Activated T-cell treated with anti-CD3 and anti-CD28 coated beads for 48 hours (primary cell): Measurements from ENCODE around the gene SETMAR.

Source experiments
- DNase-seq: peaks from one replicate; pipeline ENCODE4 v3.0.0-alpha.2; 2020; ENCODE audit warnings: low read depth

SETMAR gene

DNA sequence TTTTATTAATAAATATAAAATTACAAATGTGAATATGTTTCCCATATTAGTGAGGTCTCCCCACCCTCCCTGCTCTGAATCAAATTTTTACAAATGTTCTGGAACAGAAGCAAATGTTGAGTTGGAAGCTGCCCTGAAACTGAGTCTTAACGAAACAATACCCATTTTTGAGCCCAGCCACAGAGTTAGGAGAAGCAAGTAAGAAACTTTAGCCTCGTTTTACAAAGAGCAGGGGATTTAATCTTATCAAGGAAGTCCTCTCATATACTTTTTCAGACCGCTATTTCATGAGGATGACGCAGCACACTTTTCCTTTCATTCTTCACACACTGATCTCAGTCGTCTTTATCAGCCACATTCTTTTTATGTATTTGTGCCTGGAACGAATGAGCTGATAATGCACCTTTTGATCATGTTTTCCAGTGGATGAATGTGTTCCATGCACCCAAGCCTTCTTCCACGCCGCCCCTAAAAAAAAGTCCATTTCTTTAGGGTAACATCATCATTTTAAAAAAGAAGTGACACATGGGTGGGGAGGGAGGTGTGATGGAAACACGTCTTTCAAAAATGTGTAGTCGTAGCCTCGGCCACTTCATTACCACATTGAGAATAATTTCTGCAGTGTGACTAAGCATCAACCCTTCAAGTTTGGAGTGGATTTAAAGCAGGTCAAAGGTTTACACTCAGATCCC is 48.1 kb downstream of the SETMAR start:
- DNase-seq, result peak; percentile 21

DNA sequence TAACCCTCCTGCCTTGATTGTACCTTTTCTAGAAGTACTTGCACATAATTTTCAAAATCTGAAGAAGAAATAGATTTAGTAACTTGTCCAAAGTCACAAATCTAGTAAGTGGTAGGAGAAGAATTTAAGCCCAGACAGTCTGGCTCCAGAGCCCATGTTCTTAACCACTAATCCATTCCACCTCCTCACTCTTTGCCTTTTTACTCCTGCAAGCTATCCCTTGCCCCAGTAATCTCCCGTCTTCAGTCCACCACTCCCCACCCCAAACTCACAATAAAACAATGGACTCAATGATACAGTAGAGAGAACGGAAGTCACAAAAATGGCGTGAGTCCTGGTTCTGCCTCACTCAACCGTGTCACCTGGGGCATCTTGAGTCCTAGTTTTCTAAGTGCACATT is 48.7 kb downstream of the SETMAR start:
- DNase-seq, result no peak

DNA sequence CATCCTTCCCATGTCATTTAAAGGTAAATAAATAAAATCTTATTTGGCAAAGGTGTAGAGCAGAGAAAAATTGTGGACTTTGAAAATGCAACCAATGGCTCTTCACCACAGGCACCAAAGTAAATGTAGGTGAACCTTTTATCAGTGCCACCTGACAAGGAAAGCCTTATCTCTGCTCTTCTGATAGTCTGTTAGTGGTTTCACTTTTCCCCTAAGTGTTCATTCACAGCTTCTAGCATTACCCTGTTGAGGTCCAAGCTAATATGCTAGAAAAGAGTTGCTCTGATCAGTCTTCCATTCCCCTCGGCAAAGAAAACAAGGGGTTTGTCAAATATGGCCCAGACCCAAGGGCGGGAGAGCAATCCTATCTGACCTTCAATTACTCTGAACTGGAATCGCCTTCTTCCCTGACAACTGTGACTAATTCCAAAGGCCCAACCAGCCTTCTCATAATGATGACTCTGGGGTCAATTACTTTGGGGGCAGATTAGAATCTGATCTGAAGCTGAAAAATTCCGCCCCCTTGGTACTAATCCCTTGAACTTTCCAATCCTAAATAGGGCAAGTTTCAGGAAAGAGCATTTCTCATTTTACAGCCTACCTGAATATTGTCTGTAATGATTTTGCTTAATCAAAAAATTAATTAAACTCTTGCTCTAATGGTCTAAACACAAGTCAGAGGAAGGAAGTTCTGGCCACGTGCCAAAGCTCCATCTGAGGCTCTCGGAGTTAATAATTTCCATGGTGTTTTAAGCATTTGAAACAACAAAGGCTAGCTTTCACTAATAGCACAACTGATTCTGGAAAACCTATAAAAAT is 52.4 kb downstream of the SETMAR start:
- no peak for DNase-seq

DNA sequence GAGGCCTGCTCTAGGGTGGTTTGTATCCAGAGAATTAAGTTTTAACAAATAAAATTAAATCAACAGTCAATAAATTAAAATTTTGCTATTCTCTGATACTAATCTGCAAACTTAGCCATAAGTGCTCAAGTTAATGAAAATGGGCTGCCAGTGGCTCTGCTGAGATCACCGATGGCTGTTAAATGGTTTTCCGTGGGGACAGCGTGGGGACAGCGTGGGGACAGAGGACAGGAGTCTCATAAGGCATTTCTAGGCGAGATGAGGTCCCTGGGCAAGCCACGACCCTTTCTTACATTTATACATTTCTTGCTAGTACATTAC is 53.0 kb downstream of the SETMAR start:
- no peak for DNase-seq

DNA sequence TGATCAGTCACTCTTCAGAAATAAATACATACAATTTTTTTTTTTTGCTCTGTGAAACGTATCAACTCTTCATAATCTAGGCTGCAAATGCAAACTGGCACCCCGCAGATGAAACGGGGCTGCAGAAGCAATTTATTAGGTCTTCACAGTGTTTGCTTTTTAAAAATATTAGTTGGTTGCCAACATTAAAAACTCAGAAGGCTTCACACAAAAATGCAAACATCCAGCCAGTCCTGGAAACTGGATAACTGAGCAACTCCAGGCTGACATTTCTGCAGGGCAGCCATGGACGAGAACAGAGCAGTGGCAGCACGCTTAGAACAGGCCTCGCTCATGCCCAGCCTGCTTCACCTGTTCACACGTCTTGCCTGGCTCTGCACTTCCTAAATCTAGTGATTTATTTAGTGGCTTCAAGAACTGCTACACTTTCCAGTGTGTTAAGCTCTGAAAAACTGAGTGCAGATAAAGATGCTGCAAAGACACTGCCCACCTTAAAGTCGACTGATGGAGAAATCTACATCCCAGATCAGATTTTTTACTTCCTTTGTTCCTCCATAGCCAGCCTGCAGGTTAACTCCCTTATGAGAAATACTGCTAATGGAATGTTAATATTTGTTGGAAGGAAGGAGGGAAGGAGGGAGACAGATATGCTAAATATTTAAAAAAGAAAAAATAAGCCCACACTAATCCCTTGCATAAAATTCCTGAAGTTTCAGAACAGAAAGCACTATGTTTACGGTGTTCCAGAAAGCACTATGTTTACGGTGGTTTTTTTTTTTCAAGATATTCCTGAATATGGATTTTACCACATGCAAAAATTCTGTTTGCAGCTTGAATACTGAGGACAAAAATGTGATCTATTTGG is 53.6 kb downstream of the SETMAR start:
- no peak for DNase-seq

DNA sequence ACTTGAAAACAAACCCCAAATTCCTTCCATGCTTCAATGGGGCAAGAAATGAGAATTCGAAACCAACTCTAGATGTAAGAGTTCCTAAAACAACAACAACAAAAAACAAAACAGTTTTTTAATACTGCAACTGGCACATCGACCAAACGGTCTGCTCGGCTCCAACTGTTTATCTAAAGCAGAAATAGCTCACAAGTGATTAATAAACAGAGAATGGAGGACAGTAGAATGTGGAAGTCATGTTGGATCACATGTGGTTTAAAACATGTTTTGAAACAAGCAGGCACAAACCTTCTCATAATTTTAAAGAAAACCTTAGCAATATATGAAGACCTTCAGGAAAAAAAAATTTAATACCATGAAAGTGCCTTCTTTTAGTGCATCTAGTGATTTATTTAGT is 55.1 kb downstream of the SETMAR start:
- no peak for DNase-seq

DNA sequence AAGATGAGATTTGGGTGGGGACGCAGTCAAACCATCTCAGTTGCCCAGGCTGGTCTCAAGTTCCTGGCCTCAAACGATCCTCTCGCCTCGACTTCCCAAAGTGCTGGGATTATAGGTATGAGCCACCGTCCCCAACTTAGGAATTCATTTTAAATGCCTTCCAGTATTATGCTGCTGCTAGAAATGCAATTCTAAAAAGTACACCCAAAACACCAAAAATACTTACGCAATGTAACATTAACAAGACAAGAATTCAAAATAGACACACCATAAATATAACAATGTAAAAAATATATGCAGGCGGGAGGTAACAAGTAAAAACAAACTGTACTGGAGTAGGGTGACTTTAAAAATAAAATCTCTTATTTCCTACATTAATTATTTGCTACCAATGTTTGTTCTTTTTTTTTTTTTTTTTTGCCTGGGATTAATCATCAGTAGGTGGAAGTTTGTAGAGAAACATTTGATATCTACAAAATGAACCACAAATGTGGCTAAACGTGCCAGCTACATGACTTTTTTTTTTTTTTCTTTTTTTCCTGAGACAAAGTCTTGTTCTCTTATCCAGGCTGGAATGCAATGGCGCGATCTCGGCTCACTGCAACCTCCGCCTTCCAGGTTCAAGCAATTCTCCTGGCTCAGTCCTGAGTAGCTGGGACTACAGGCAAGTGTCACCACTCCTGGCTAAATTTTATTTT is 56.8 kb downstream of the SETMAR start:
- DNase-seq, result no peak

DNA sequence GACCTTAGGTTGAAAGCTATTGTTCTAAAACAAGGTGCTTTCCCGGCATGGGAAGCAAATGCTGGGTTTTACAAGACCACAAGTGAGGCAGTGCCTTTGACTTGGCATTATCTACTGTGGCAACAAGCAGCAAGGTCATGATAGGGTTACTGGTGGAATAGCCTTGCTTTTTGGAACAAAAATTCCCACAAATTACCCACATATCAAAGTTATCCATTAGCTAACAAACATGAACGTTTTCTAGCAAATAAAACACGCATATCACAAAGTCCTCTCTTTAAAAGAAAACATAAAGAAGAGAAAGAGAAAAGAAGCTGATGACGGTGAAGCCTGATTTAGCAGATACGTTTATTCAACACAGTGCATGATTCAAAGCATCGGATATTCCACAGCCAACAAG is 57.6 kb downstream of the SETMAR start:
- DNase-seq, result no peak

DNA sequence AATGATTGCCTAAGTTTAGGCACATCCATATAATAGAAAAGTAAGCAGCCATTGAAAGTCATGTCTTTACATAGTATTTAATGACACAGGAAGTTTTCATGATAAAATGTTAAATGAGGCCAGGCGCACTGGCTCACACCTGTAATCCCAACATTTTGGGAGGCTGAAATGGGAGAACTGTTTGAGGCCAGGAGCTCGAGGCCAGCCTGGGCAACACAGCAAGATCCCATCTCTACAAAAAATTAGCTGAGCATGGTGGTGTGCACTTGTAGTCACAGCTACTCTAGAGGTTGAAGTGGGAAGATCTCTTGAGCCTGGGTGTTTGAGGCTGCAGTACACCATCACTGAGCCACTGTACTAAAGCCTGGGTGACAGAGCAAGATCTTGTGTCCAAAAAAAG is 59.4 kb downstream of the SETMAR start:
- no peak for DNase-seq
